HS-5 (cell line): Measurements from ENCODE around the gene IFT57.
"Not testable (repeated sequence)": the region's sequence is repeated elsewhere in the genome, so short reads cannot be mapped to it uniquely, and the experiment has no call there.

Source experiments
- DNase-seq: peaks from one replicate; pipeline ENCODE4 v3.0.0-alpha.2; 2012; ENCODE audit warnings: low read depth

IFT57 gene

GRCh38 chr3:108221911-108222852 lies at the start of gene IFT57:
Gene IFT57 (minus strand): TSS chr3:108222424. CDS start chr3:108222322, 102 bp downstream.
- DNase-seq = peak; percentile 96

- DNase-seq = no peak
These were observed 49.4 kb upstream of the IFT57 start for GRCh38 chr3:108271626-108272025.

- not testable (repeated sequence) for DNase-seq
These were observed 46.0 kb upstream of the IFT57 start for GRCh38 chr3:108268235-108268634.

- DNase-seq = not testable (repeated sequence)
These were observed 42.5 kb upstream of the IFT57 start for GRCh38 chr3:108264534-108265298.

- no peak for DNase-seq
These were observed 32.9 kb upstream of the IFT57 start for GRCh38 chr3:108255131-108255530.

GRCh38 chr3:108251844-108252243 lies 29.6 kb upstream of the IFT57 start:
- no peak for DNase-seq

GRCh38 chr3:108251265-108251664 lies 29.0 kb upstream of the IFT57 start:
- DNase-seq = no peak

- no peak for DNase-seq
These were observed 28.4 kb upstream of the IFT57 start for GRCh38 chr3:108250626-108251025.

GRCh38 chr3:108243243-108243642 lies 21.0 kb upstream of the IFT57 start:
- no peak for DNase-seq

GRCh38 chr3:108242776-108243175 lies 20.6 kb upstream of the IFT57 start:
- DNase-seq = no peak

- DNase-seq = no peak
These were observed 19.5 kb upstream of the IFT57 start for GRCh38 chr3:108241721-108242120.

GRCh38 chr3:108241146-108241545 lies 18.9 kb upstream of the IFT57 start:
- DNase-seq = no peak

- DNase-seq = no peak
These were observed 16.9 kb upstream of the IFT57 start for GRCh38 chr3:108239082-108239481.

- no peak for DNase-seq
These were observed 13.1 kb upstream of the IFT57 start for GRCh38 chr3:108235290-108235689.

- no peak for DNase-seq
These were observed 12.2 kb upstream of the IFT57 start for GRCh38 chr3:108234387-108234957.

- no peak for DNase-seq
These were observed 6.1 kb upstream of the IFT57 start for GRCh38 chr3:108228286-108228685.

GRCh38 chr3:108227131-108227530 lies 4.9 kb upstream of the IFT57 start:
- DNase-seq = no peak

GRCh38 chr3:108225221-108225620 lies 3.0 kb upstream of the IFT57 start:
- DNase-seq = no peak

GRCh38 chr3:108223928-108224327 lies 1.7 kb upstream of the IFT57 start:
- no peak for DNase-seq

GRCh38 chr3:108222853-108223565 lies 785 bp upstream of the IFT57 start:
- DNase-seq = no peak

- no peak for DNase-seq
These were observed 831 bp downstream of the IFT57 start for GRCh38 chr3:108221393-108221792.

GRCh38 chr3:108219336-108219735 lies 2.9 kb downstream of the IFT57 start:
- no peak for DNase-seq
